Measurements from ENCODE around the gene C18orf32.

DNA sequence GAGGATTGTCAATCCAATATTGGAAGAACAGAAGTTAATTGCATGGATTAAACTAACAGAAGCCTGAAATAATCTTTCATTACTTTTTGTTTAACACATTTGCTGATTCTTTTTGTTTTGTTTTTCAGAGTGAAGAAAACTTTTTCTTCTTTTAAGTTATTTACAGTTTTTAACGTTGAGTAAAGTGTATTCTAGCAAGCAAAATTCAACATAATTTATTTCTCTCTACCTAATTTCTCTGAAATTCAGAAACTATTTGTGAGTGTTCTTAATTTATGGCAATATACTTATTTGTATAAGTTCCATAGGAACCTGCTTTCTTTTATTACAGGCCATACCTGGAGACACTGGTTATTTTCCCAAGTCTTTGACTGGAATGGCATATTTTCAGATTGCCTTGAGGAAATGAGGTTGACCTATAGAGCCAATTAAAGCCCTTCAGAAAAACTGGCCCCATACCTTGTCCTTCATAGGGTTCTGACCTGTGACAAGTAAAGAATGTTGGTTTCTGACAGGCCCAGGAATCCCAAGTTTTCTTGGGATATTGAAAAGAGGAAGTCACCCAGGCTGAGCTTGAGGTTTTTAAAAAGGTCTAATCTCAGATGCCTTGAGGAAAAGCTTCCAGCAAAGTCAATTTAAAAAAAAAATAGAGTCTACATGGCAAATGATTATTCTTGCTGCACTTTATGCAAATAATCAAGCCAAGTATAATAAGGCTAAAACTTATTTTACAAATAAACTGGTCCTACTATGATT, 48.0 kb upstream of the C18orf32 start:
- TF ChIP-seq GATA2 (IDR thresholded peaks at IDR 0.05; ENCODE audit: low read depth, low read length) (no peak), GATA3 (IDR thresholded peaks at IDR 0.05; ENCODE audit: low read depth, low read length) (no peak)
